HG03060 (cell line): ENCODE results near the gene GRIN2A.

Source experiments
- ATAC-seq: cut with Tn5 transposase; IDR thresholded peaks from one replicate; pipeline ENCODE4 v1.9.1; 2021; ENCODE audit warnings: low read depth, moderate number of reproducible peaks; ENCODE audit not compliant: unreplicated experiment

GRIN2A gene

GRCh38 chr16:9736547-9736946 lies 445.7 kb downstream of the GRIN2A start:
- ATAC-seq, result no peak

GRCh38 chr16:9723136-9723535 lies 459.1 kb downstream of the GRIN2A start:
- ATAC-seq, result no peak

GRCh38 chr16:9713907-9714306 lies 468.3 kb downstream of the GRIN2A start:
- no peak for ATAC-seq

- no peak for ATAC-seq
These were observed 469.1 kb downstream of the GRIN2A start for GRCh38 chr16:9713156-9713555.

- no peak for ATAC-seq
These were observed 473.1 kb downstream of the GRIN2A start for GRCh38 chr16:9708972-9709620.

GRCh38 chr16:9706217-9706836 lies 475.9 kb downstream of the GRIN2A start:
- ATAC-seq, result no peak

GRCh38 chr16:9703731-9704130 lies 478.5 kb downstream of the GRIN2A start:
- no peak for ATAC-seq
